Thyroid gland (tissue), 4 donors: ENCODE results near the gene CCDC88C.

Source experiments
- POLR2A ChIP-seq, 2 donors: fragments of 450-650 bp; IDR thresholded peaks; one replicate each; pipeline ENCODE4 v1.6.1; 2017; ENCODE audit warnings: antibody characterized with exemption in 2 of 2, mild to moderate bottlenecking in 2 of 2, moderate library complexity in 1 of 2
- TF ChIP-seq, protein P1 (sequence below), 6 experiments: fragments of 200-600 bp in 3 of 6; fragments of 450-650 bp in 3 of 6; sonication (generic) in 3 of 6; IDR thresholded peaks; one replicate each; pipeline ENCODE4 v1.5.1; 2016 to 2019; ENCODE audit warnings: antibody characterized with exemption in 6 of 6, mild to moderate bottlenecking in 2 of 6, inconsistent platforms in 1 of 6, moderate library complexity in 1 of 6

DNA sequence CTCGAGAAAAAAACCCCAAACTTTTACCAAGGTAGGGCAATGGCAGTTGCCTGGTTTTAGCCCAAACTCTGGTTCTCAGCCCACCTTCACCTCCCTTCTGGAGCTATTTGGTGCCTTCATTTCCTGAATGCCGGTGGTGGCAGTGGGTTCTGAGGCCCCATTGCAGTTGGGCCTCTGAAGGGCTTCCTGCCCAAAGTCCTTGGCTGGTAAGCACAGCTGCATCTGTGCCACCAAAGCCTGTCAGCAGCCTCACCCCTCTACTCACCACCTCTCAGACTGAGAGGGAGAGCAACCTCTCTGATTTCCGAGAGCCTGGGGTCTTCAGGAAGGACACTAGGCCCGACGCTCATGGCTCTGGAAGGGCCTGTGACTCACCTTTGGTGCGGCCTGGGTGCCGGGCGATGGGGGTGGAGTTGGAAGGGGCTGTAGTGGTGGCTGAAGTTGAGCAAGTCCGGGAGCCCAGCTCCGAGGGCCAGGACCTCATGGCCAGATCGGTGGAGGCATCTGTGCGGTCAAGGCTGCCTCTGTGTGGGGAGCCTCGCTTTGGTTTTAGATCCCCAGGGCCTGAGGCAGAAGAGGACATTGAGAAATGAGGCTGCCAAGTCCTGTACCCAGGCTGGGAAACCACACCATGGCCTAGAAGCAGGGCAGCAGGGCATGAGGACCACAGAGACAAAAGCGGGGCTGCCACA lies 134.5 kb downstream of the CCDC88C start:
- TF ChIP-seq, protein P1, sequence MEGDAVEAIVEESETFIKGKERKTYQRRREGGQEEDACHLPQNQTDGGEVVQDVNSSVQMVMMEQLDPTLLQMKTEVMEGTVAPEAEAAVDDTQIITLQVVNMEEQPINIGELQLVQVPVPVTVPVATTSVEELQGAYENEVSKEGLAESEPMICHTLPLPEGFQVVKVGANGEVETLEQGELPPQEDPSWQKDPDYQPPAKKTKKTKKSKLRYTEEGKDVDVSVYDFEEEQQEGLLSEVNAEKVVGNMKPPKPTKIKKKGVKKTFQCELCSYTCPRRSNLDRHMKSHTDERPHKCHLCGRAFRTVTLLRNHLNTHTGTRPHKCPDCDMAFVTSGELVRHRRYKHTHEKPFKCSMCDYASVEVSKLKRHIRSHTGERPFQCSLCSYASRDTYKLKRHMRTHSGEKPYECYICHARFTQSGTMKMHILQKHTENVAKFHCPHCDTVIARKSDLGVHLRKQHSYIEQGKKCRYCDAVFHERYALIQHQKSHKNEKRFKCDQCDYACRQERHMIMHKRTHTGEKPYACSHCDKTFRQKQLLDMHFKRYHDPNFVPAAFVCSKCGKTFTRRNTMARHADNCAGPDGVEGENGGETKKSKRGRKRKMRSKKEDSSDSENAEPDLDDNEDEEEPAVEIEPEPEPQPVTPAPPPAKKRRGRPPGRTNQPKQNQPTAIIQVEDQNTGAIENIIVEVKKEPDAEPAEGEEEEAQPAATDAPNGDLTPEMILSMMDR (IDR thresholded peaks at IDR 0.05): no peak
- TF ChIP-seq POLR2A (IDR thresholded peaks at IDR 0.05): no peak
